HEK293 (cell line): ENCODE measurements around the gene HMGN4.

Experiments
- HOXD13 ChIP-seq: sonication (generic); formaldehyde crosslinking; IDR thresholded peaks from 2 replicates; pipeline ENCODE4 v1.8.0; 2022; ENCODE audit warnings: missing genetic modification reagents, borderline replicate concordance
- SALL2 ChIP-seq: fragments of 450-650 bp; formaldehyde crosslinking; IDR thresholded peaks from 2 replicates; pipeline ENCODE4 v1.5.0; 2017; ENCODE audit warnings: missing biosample characterization, mild to moderate bottlenecking, missing genetic modification characterization, borderline replicate concordance
- SP2 ChIP-seq: fragments of 450-650 bp; formaldehyde crosslinking; IDR thresholded peaks from 2 replicates; pipeline ENCODE4 v1.5.1; 2016; ENCODE audit warnings: missing biosample characterization, missing genetic modification characterization
- WT1 ChIP-seq: fragments of 450-650 bp; formaldehyde crosslinking; IDR thresholded peaks from 2 replicates; pipeline ENCODE4 v1.5.1; 2016; ENCODE audit warnings: missing biosample characterization, missing genetic modification characterization
- YY2 ChIP-seq: fragments of 450-650 bp; formaldehyde crosslinking; IDR thresholded peaks from 2 replicates; pipeline ENCODE4 v1.5.1; 2016; ENCODE audit warnings: missing biosample characterization, missing genetic modification characterization
- ZBTB7A ChIP-seq: fragments of 450-650 bp; formaldehyde crosslinking; IDR thresholded peaks from 2 replicates; pipeline ENCODE4 v1.5.1; 2016; ENCODE audit warnings: low read depth, missing biosample characterization, missing genetic modification characterization
- ZBTB8A ChIP-seq: fragments of 450-650 bp; formaldehyde crosslinking; IDR thresholded peaks from 2 replicates; pipeline ENCODE4 v1.5.1; 2016; ENCODE audit warnings: missing biosample characterization, missing genetic modification characterization
- ZEB2 ChIP-seq: fragments of 450-650 bp; formaldehyde crosslinking; IDR thresholded peaks from 2 replicates; pipeline ENCODE4 v1.5.1; 2016; ENCODE audit warnings: missing biosample characterization, missing genetic modification characterization
- ZFP37 ChIP-seq: fragments of 450-650 bp; formaldehyde crosslinking; IDR thresholded peaks from 2 replicates; pipeline ENCODE4 v1.5.1; 2016; ENCODE audit warnings: missing biosample characterization, missing genetic modification characterization
- ZFP69B ChIP-seq: fragments of 450-650 bp; formaldehyde crosslinking; IDR thresholded peaks from 2 replicates; pipeline ENCODE4 v1.5.1; 2016; ENCODE audit warnings: missing biosample characterization, missing genetic modification characterization
- ZNF16 ChIP-seq: fragments of 450-650 bp; formaldehyde crosslinking; IDR thresholded peaks from 2 replicates; pipeline ENCODE4 v1.5.1; 2016; ENCODE audit warnings: low read depth, missing biosample characterization, missing genetic modification characterization
- ZNF184 ChIP-seq: fragments of 450-650 bp; IDR thresholded peaks from 2 replicates; pipeline ENCODE4 v1.5.1; 2018; ENCODE audit warnings: missing biosample characterization, mild to moderate bottlenecking, missing genetic modification characterization
- ZNF19 ChIP-seq: fragments of 450-650 bp; formaldehyde crosslinking; IDR thresholded peaks from 2 replicates; pipeline ENCODE4; 2016; ENCODE audit warnings: missing biosample characterization, missing genetic modification characterization, low read depth
- ZNF354C ChIP-seq: fragments of 450-650 bp; formaldehyde crosslinking; IDR thresholded peaks from 2 replicates; pipeline ENCODE4 v1.5.1; 2016; ENCODE audit warnings: missing biosample characterization, missing genetic modification characterization, low read depth, borderline replicate concordance
- ZNF433 ChIP-seq: fragments of 450-650 bp; formaldehyde crosslinking; IDR thresholded peaks from 2 replicates; pipeline ENCODE4 v1.5.1; 2016; ENCODE audit warnings: missing biosample characterization, missing genetic modification characterization, low read depth
- ZNF473 ChIP-seq: fragments of 450-650 bp; formaldehyde crosslinking; IDR thresholded peaks from 2 replicates; pipeline ENCODE4 v1.5.1; 2017; ENCODE audit warnings: missing biosample characterization, missing genetic modification characterization
- ZNF510 ChIP-seq: fragments of 450-650 bp; formaldehyde crosslinking; IDR thresholded peaks from 2 replicates; pipeline ENCODE4 v1.5.1; 2018; ENCODE audit warnings: mild to moderate bottlenecking, missing genetic modification characterization, missing biosample characterization; ENCODE audit not compliant: insufficient replicate concordance
- ZNF521 ChIP-seq: fragments of 450-650 bp; formaldehyde crosslinking; IDR thresholded peaks from 2 replicates; pipeline ENCODE4 v1.5.1; 2017; ENCODE audit warnings: missing biosample characterization, mild to moderate bottlenecking, missing genetic modification characterization
- ZNF544 ChIP-seq: fragments of 450-650 bp; formaldehyde crosslinking; IDR thresholded peaks from 2 replicates; pipeline ENCODE4 v1.5.0; 2017; ENCODE audit warnings: missing biosample characterization, missing genetic modification characterization
- ZNF548 ChIP-seq: fragments of 450-650 bp; formaldehyde crosslinking; IDR thresholded peaks from 2 replicates; pipeline ENCODE4 v1.5.1; 2016; ENCODE audit warnings: missing biosample characterization, missing genetic modification characterization
- ZNF626 ChIP-seq: fragments of 450-650 bp; sonication (Bioruptor Pico); formaldehyde crosslinking; IDR thresholded peaks from 2 replicates; pipeline ENCODE4 v1.5.1; 2018; ENCODE audit warnings: missing biosample characterization, missing genetic modification characterization, inconsistent platforms
- ZNF629 ChIP-seq: fragments of 450-650 bp; formaldehyde crosslinking; IDR thresholded peaks from 2 replicates; pipeline ENCODE4 v1.5.1; 2017; ENCODE audit warnings: missing biosample characterization, missing genetic modification characterization
- ZNF768 ChIP-seq: fragments of 450-650 bp; formaldehyde crosslinking; IDR thresholded peaks from 2 replicates; pipeline ENCODE4 v1.5.1; 2018; ENCODE audit warnings: missing biosample characterization, mild to moderate bottlenecking, missing genetic modification characterization
- ZNF776 ChIP-seq: fragments of 450-650 bp; formaldehyde crosslinking; IDR thresholded peaks from 2 replicates; pipeline ENCODE4 v1.5.0; 2017; ENCODE audit warnings: missing biosample characterization, missing genetic modification characterization, borderline replicate concordance
- TF ChIP-seq, protein P1 (sequence below): fragments of 450-650 bp; formaldehyde crosslinking; IDR thresholded peaks from 2 replicates; pipeline ENCODE4 v1.5.1; 2017; ENCODE audit warnings: missing biosample characterization, missing genetic modification characterization
- TF ChIP-seq, protein P2 (sequence below): fragments of 450-650 bp; formaldehyde crosslinking; IDR thresholded peaks from 2 replicates; pipeline ENCODE4 v1.5.1; 2016; ENCODE audit warnings: missing biosample characterization, missing genetic modification characterization, low read depth
- TF ChIP-seq, protein P3 (sequence below): sonication (generic); formaldehyde crosslinking; IDR thresholded peaks from 2 replicates; pipeline ENCODE4 v1.8.1; 2022; ENCODE audit warnings: mild to moderate bottlenecking, moderate library complexity, missing genetic modification reagents
- TF ChIP-seq, protein P4 (sequence below): fragments of 450-650 bp; formaldehyde crosslinking; IDR thresholded peaks from 2 replicates; pipeline ENCODE4 v1.5.1; 2016; ENCODE audit warnings: missing biosample characterization, missing genetic modification characterization
- TF ChIP-seq, protein P5 (sequence below): fragments of 450-650 bp; formaldehyde crosslinking; IDR thresholded peaks from 2 replicates; pipeline ENCODE4 v1.5.1; 2017; ENCODE audit warnings: missing biosample characterization, missing genetic modification characterization
- TF ChIP-seq, protein P6 (sequence below): fragments of 450-650 bp; formaldehyde crosslinking; IDR thresholded peaks from 2 replicates; pipeline ENCODE4 v1.5.1; 2016; ENCODE audit warnings: missing biosample characterization, missing genetic modification characterization
- TF ChIP-seq, protein P7 (sequence below): fragments of 450-650 bp; formaldehyde crosslinking; IDR thresholded peaks from 2 replicates; pipeline ENCODE4 v1.5.1; 2016; ENCODE audit warnings: missing biosample characterization, missing genetic modification characterization

The HMGN4 gene

DNA sequence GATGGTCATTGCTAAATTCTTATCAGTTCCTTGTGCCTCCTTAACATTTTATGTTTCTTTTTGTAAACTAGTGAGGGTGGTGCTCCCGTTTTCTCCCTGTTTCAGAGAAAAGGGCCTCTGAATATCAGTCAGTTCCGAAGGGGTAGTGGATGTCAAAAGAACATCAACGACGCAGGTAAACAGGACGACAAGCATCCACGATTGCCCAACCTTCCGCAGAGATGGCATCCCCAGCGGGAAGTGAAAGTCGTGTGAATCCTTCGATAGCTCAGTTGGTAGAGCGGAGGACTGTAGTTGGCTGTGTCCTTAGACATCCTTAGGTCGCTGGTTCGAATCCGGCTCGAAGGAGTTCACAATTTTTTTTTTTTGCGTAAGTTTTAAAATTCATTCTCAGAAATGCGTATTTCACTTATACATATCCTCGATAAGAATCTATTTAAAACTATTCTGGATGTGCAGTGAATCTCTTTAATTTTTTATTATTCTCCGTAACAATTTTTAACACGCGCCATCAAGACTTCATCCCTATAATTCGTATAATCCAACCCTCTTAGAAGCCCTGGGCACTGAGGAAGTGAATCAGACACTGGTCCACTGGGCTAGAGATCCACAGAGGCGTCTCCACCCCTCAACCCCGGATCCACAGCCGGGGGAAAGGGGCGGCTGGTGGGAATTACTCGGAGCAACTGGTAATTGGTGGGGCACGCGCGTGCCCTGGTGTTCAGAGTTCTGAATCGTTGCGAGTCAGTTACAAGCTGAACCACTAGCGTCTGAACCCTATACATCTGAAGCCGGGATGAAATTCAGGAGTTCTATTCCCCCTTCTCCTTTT, 30.7 kb downstream of the HMGN4 start (continued):
- TF ChIP-seq ZBTB8A (tag by site-specific recombination) = peak; percentile 41
- peak; percentile 39; the same call in 1 of the 2 replicates for TF ChIP-seq WT1 (tag by site-specific recombination)
- peak; percentile 59; the same call in 1 of the 2 replicates for TF ChIP-seq ZNF629 (tag by site-specific recombination)
- TF ChIP-seq ZFP69B (tag by site-specific recombination) = 0 out of 2 replicates have a peak, but pooled peaks have one; percentile 40
- no peak for TF ChIP-seq ZNF354C
- TF ChIP-seq YY2 (tag by site-specific recombination) = no peak
- no peak for TF ChIP-seq ZNF433 (tag by site-specific recombination)
- TF ChIP-seq, protein P1, sequence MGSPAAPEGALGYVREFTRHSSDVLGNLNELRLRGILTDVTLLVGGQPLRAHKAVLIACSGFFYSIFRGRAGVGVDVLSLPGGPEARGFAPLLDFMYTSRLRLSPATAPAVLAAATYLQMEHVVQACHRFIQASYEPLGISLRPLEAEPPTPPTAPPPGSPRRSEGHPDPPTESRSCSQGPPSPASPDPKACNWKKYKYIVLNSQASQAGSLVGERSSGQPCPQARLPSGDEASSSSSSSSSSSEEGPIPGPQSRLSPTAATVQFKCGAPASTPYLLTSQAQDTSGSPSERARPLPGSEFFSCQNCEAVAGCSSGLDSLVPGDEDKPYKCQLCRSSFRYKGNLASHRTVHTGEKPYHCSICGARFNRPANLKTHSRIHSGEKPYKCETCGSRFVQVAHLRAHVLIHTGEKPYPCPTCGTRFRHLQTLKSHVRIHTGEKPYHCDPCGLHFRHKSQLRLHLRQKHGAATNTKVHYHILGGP (tag by site-specific recombination) = no peak
- TF ChIP-seq, protein P2, sequence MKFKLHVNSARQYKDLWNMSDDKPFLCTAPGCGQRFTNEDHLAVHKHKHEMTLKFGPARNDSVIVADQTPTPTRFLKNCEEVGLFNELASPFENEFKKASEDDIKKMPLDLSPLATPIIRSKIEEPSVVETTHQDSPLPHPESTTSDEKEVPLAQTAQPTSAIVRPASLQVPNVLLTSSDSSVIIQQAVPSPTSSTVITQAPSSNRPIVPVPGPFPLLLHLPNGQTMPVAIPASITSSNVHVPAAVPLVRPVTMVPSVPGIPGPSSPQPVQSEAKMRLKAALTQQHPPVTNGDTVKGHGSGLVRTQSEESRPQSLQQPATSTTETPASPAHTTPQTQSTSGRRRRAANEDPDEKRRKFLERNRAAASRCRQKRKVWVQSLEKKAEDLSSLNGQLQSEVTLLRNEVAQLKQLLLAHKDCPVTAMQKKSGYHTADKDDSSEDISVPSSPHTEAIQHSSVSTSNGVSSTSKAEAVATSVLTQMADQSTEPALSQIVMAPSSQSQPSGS (tag by site-specific recombination) = no peak
- no peak for TF ChIP-seq ZNF16
- TF ChIP-seq, protein P3, sequence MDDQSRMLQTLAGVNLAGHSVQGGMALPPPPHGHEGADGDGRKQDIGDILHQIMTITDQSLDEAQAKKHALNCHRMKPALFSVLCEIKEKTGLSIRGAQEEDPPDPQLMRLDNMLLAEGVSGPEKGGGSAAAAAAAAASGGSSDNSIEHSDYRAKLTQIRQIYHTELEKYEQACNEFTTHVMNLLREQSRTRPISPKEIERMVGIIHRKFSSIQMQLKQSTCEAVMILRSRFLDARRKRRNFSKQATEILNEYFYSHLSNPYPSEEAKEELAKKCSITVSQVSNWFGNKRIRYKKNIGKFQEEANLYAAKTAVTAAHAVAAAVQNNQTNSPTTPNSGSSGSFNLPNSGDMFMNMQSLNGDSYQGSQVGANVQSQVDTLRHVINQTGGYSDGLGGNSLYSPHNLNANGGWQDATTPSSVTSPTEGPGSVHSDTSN (CRISPR knock-in tag) = no peak
- TF ChIP-seq, protein P4, sequence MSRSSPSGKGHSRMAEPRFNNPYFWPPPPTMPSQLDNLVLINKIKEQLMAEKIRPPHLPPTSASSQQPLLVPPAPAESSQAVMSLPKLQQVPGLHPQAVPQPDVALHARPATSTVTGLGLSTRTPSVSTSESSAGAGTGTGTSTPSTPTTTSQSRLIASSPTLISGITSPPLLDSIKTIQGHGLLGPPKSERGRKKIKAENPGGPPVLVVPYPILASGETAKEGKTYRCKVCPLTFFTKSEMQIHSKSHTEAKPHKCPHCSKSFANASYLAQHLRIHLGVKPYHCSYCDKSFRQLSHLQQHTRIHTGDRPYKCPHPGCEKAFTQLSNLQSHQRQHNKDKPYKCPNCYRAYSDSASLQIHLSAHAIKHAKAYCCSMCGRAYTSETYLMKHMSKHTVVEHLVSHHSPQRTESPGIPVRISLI (tag by site-specific recombination) = peak; percentile 98
- no peak for TF ChIP-seq ZNF473
- TF ChIP-seq ZNF626 (tag by site-specific recombination) = no peak
- TF ChIP-seq, protein P5, sequence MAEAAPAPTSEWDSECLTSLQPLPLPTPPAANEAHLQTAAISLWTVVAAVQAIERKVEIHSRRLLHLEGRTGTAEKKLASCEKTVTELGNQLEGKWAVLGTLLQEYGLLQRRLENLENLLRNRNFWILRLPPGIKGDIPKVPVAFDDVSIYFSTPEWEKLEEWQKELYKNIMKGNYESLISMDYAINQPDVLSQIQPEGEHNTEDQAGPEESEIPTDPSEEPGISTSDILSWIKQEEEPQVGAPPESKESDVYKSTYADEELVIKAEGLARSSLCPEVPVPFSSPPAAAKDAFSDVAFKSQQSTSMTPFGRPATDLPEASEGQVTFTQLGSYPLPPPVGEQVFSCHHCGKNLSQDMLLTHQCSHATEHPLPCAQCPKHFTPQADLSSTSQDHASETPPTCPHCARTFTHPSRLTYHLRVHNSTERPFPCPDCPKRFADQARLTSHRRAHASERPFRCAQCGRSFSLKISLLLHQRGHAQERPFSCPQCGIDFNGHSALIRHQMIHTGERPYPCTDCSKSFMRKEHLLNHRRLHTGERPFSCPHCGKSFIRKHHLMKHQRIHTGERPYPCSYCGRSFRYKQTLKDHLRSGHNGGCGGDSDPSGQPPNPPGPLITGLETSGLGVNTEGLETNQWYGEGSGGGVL = no peak
- TF ChIP-seq ZNF19 = no peak
- TF ChIP-seq ZNF544 (tag by site-specific recombination) = no peak
- no peak for TF ChIP-seq ZNF768 (tag by site-specific recombination)
- no peak for TF ChIP-seq ZNF548 (tag by site-specific recombination)
- no peak for TF ChIP-seq ZBTB7A (tag by site-specific recombination)
- peak; percentile 32; the same call in 1 of the 2 replicates for TF ChIP-seq SP2
- TF ChIP-seq ZNF510 (tag by site-specific recombination) = no peak
- no peak for TF ChIP-seq ZNF521
- TF ChIP-seq SALL2 (tag by site-specific recombination) = no peak
- TF ChIP-seq ZFP37 (tag by site-specific recombination) = peak; percentile 90; the same call in 1 of the 2 replicates
- TF ChIP-seq HOXD13 = no peak
- TF ChIP-seq ZNF184 (tag by site-specific recombination) = 0 out of 2 replicates have a peak, but pooled peaks have one; percentile 10
- peak; percentile 43; the same call in 1 of the 2 replicates for TF ChIP-seq ZEB2
- TF ChIP-seq ZNF776 (tag by site-specific recombination) = no peak
- TF ChIP-seq, protein P6, sequence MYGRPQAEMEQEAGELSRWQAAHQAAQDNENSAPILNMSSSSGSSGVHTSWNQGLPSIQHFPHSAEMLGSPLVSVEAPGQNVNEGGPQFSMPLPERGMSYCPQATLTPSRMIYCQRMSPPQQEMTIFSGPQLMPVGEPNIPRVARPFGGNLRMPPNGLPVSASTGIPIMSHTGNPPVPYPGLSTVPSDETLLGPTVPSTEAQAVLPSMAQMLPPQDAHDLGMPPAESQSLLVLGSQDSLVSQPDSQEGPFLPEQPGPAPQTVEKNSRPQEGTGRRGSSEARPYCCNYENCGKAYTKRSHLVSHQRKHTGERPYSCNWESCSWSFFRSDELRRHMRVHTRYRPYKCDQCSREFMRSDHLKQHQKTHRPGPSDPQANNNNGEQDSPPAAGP (tag by site-specific recombination) = peak; percentile 70; the same call in 1 of the 2 replicates
- TF ChIP-seq, protein P7, sequence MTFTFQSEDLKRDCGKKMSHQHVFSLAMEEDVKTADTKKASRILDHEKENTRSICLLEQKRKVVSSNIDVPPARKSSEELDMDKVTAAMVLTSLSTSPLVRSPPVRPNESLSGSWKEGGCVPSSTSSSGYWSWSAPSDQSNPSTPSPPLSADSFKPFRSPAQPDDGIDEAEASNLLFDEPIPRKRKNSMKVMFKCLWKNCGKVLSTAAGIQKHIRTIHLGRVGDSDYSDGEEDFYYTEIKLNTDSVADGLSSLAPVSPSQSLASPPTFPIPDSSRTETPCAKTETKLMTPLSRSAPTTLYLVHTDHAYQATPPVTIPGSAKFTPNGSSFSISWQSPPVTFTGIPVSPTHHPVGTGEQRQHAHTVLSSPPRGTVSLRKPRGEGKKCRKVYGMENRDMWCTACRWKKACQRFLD (tag by site-specific recombination) = no peak
